Gastroesophageal sphincter (tissue), 3 donors: ENCODE data around the gene EIF4E3.

Experiments
- POLR2A ChIP-seq, 2 donors: fragments of 450-650 bp; IDR thresholded peaks; one replicate each; pipeline ENCODE4 v1.6.1; 2017; ENCODE audit warnings: antibody characterized with exemption in 2 of 2, mild to moderate bottlenecking in 2 of 2, moderate library complexity in 1 of 2
- TF ChIP-seq, protein P1 (sequence below), 4 experiments: fragments of 200-600 bp in 2 of 4; fragments of 450-650 bp in 2 of 4; sonication (generic) in 1 of 4; IDR thresholded peaks; one replicate each; pipeline ENCODE4 v1.5.1; 2017 to 2019; ENCODE audit warnings: antibody characterized with exemption in 4 of 4, mild to moderate bottlenecking in 2 of 4, moderate library complexity in 2 of 4

DNA sequence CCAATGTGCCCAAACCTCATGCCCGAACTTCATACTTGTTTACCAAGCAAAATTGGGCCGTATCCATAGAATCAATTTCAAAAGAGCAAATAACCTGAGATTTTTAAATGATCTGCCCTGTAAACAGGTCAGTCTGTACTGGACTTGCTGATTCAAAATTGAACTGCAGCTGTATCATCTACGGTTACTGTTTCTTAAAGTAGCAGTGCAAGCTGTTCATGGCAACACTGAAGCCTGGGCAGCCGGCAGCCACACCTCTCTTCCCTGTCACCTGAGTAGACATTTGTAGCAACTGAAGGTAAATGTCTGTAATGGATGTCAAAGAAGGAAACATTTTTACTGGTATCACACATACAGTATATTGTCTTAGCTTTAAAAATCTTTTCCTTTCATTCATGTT is 10.6 kb downstream of the EIF4E3 start:
- no peak for TF ChIP-seq POLR2A (IDR thresholded peaks at IDR 0.05)
- TF ChIP-seq, protein P1, sequence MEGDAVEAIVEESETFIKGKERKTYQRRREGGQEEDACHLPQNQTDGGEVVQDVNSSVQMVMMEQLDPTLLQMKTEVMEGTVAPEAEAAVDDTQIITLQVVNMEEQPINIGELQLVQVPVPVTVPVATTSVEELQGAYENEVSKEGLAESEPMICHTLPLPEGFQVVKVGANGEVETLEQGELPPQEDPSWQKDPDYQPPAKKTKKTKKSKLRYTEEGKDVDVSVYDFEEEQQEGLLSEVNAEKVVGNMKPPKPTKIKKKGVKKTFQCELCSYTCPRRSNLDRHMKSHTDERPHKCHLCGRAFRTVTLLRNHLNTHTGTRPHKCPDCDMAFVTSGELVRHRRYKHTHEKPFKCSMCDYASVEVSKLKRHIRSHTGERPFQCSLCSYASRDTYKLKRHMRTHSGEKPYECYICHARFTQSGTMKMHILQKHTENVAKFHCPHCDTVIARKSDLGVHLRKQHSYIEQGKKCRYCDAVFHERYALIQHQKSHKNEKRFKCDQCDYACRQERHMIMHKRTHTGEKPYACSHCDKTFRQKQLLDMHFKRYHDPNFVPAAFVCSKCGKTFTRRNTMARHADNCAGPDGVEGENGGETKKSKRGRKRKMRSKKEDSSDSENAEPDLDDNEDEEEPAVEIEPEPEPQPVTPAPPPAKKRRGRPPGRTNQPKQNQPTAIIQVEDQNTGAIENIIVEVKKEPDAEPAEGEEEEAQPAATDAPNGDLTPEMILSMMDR (IDR thresholded peaks at IDR 0.05) = no peak
